ENCODE data around the gene WASHC3.

The WASHC3 gene

GRCh38 chr12:101967506-101967905 lies 94.3 kb downstream of the WASHC3 start:
- no peak for DNase-seq

DNA sequence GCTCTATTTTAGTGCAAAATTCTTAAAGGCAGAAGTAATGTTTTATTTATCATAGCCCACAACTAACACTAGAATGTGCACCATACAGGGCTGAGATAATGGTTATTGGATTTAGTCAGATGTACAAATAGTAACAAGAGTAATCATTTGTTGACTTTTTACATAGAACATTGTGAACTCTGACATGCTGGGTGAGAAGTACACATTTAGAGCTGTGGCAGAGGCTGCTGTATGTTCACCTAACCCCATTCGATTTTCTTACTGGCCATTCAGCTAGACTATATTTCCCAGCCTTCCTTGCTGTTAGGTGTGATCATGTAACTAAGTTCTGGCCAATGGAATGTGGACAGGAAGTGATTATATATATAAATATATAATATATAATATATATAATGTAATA lies 95.3 kb downstream of the WASHC3 start:
- DNase-seq, result no peak

- DNase-seq, result no peak
Measured at GRCh38 chr12:101963697-101964096, 98.1 kb downstream of the WASHC3 start.

Measured in SW 1271 (cell line).